SK-N-SH (cell line): ENCODE data around the gene IFIT5. TPM values are rescaled to one million over a fixed set of nuclear protein-coding genes. Genes with fewer than 3 reads are reported as not detected.

ENCODE experiments used
- CTCF ChIA-PET: fragments of 300-600, 350-600 bp; formaldehyde crosslinking; extraction: SDS; loops from one replicate; lab custom pipeline; 2021; lab: Yijun Ruan, JAX
- POLR2A ChIA-PET: fragments of 350-600 bp; sonication (Branson Sonifier 250); formaldehyde crosslinking; extraction: SDS; loops from one replicate; lab custom pipeline; 2020; ENCODE audit warnings: antibody characterized with exemption, inconsistent platforms; lab: Yijun Ruan, JAX
- DNase-seq: peaks from one replicate; pipeline ENCODE4 v3.0.0; 2012
- H2AFZ ChIP-seq: fragments of 200-600 bp; sonication (generic); 2 replicates; pipeline ENCODE4 v1.8.1; 2016; ENCODE audit warnings: antibody characterized with exemption, mild to moderate bottlenecking, low read depth
- H3F3A ChIP-seq: fragments of 200-600 bp; sonication (generic); replicated peaks from 2 replicates; pipeline ENCODE3; 2016; ENCODE audit warnings: antibody characterized with exemption, mild to moderate bottlenecking; ENCODE audit not compliant: insufficient read depth
- H3K27ac ChIP-seq, 2 experiments: fragments of 200-500 bp in 1 of 2; fragments of 200-600 bp in 1 of 2; sonication (Bioruptor generic) in 1 of 2; sonication (generic), shearing (Covaris generic) in 1 of 2; 2 replicates each; pipeline versions ENCODE4 v1.5.1 to v1.6.1; 2014 to 2016; ENCODE audit warnings: low read depth in 2 of 2, inconsistent platforms in 1 of 2, low read length in 1 of 2, mild to moderate bottlenecking in 1 of 2, mixed read lengths in 1 of 2
- H3K27me3 ChIP-seq: fragments of 200-600 bp; sonication (generic), shearing (Covaris generic); 2 replicates; pipeline ENCODE4 v1.6.1; 2016; ENCODE audit warnings: mixed run types; ENCODE audit not compliant: insufficient read depth
- H3K36me3 ChIP-seq, 2 experiments: fragments of 200-500 bp in 1 of 2; fragments of 200-600 bp in 1 of 2; sonication (Bioruptor generic) in 1 of 2; sonication (generic) in 1 of 2; replicated peaks in 1 of 2; 2 replicates each; pipeline versions ENCODE3 to v1.5.1; 2014 to 2016; ENCODE audit warnings: low read length in 1 of 2, mild to moderate bottlenecking in 1 of 2; ENCODE audit not compliant: insufficient read depth in 2 of 2, control insufficient read depth in 1 of 2
- H3K4me1 ChIP-seq, 2 experiments: fragments of 200-500 bp in 1 of 2; fragments of 200-600 bp in 1 of 2; sonication (Bioruptor generic) in 1 of 2; sonication (generic), shearing (Covaris generic) in 1 of 2; 2 replicates each; pipeline versions ENCODE4 v1.5.1 to v1.6.1; 2014 to 2016; ENCODE audit warnings: low read depth in 1 of 2, low read length in 1 of 2, mixed run types in 1 of 2; ENCODE audit not compliant: insufficient read depth in 2 of 2, control insufficient read depth in 1 of 2
- H3K4me2 ChIP-seq: fragments of 200-600 bp; sonication (generic), shearing (Covaris generic); 2 replicates; pipeline ENCODE4 v1.6.1; 2017; ENCODE audit warnings: mixed run types
- H3K4me3 ChIP-seq, 2 experiments: fragments of 200-500 bp in 1 of 2; fragments of 200-600 bp in 1 of 2; sonication (Bioruptor generic) in 1 of 2; sonication (generic), shearing (Covaris generic) in 1 of 2; 2 replicates each; pipeline versions ENCODE4 v1.5.1 to v1.8.1; 2014 to 2016; ENCODE audit warnings: low read depth in 2 of 2, inconsistent platforms in 1 of 2, low read length in 1 of 2, mild to moderate bottlenecking in 1 of 2, mixed read lengths in 1 of 2, moderate library complexity in 1 of 2
- H3K79me2 ChIP-seq: fragments of 200-600 bp; sonication (generic); 2 replicates; pipeline ENCODE4 v1.8.1; 2017; ENCODE audit warnings: mild to moderate bottlenecking; ENCODE audit not compliant: insufficient read depth
- H3K9ac ChIP-seq: fragments of 200-600 bp; sonication (generic); 2 replicates; pipeline ENCODE4 v1.6.1; 2017; ENCODE audit warnings: mixed run types
- H3K9me2 ChIP-seq: fragments of 200-600 bp; sonication (generic); 2 replicates; pipeline ENCODE4 v1.6.1; 2017; ENCODE audit warnings: mixed run types
- H3K9me3 ChIP-seq: fragments of 200-600 bp; sonication (generic); 2 replicates; pipeline ENCODE4 v1.6.1; 2017; ENCODE audit warnings: mixed run types, mild to moderate bottlenecking, moderate library complexity
- H4K20me1 ChIP-seq: fragments of 200-600 bp; sonication (generic); 2 replicates; pipeline ENCODE4 v1.6.1; 2017; ENCODE audit warnings: mild to moderate bottlenecking, mixed run types; ENCODE audit not compliant: insufficient read depth
- FOXJ3 ChIP-seq: sonication (generic); formaldehyde crosslinking; IDR thresholded peaks from 2 replicates; pipeline ENCODE4 v1.5.1; 2020; ENCODE audit warnings: mild to moderate bottlenecking, missing genetic modification reagents
- GATA2 ChIP-seq: sonication (generic); formaldehyde crosslinking; IDR thresholded peaks from 2 replicates; pipeline ENCODE4 v1.5.0; 2020; ENCODE audit warnings: mild to moderate bottlenecking, missing genetic modification reagents
- IRF3 ChIP-seq: fragments of 150-350 bp; IDR thresholded peaks from 2 replicates; pipeline ENCODE4 v1.6.1; 2016; ENCODE audit warnings: mild to moderate bottlenecking, low read depth, low read length
- MEF2A ChIP-seq: IDR thresholded peaks from 2 replicates; pipeline ENCODE4 v1.4.0; 2012; ENCODE audit warnings: low read depth, borderline replicate concordance
- MXI1 ChIP-seq: IDR thresholded peaks from 2 replicates; pipeline ENCODE4 v1.6.1; 2012; ENCODE audit warnings: mild to moderate bottlenecking, low read depth, low read length, improper control_type of control experiment
- RAD21 ChIP-seq: IDR thresholded peaks from 2 replicates; pipeline ENCODE4 v1.6.1; 2012; ENCODE audit warnings: mild to moderate bottlenecking, low read length
- SMC3 ChIP-seq: IDR thresholded peaks from 2 replicates; pipeline ENCODE4 v1.6.1; 2012; ENCODE audit warnings: low read depth, low read length, improper control_type of control experiment
- TAF1 ChIP-seq: IDR thresholded peaks from 2 replicates; pipeline ENCODE4 v1.6.1; 2012; ENCODE audit warnings: low read depth, mild to moderate bottlenecking, low read length, moderate library complexity, borderline replicate concordance
- TCF12 ChIP-seq: IDR thresholded peaks from 2 replicates; pipeline ENCODE4 v1.4.0; 2012
- YY1 ChIP-seq: IDR thresholded peaks from 2 replicates; pipeline ENCODE4 v1.4.0; 2012; ENCODE audit warnings: low read depth, mild to moderate bottlenecking
- WGBS: methylation state at CpG from one replicate; pipeline ENCODE4 v1.1.6; 2017; ENCODE audit warnings: low lambda C conversion rate; 5-methylcytosine and 5-hydroxymethylcytosine counted together
- polyA plus RNA-seq, 3 experiments: library from polyadenylated mRNA; depleted of rRNA; stranded (reverse); fragments of >200 nt; gene quantifications; 2 replicates each; pipeline ENCODE4 v1.2.3, GENCODE V29; 2012

Gene IFIT5
- polyA plus RNA-seq, 1 of the 3 experiments (the other 2 are of a cell fraction), result 2.7 TPM

- H3K79me2 ChIP-seq, result no peaks in the 10 kb centered on the region
- no peaks in the 10 kb centered on the region for H4K20me1 ChIP-seq
- no peaks in the 10 kb centered on the region for H3F3A ChIP-seq
- no peaks in the 10 kb centered on the region for H3K36me3 ChIP-seq
- no peak overlapping the region for H3K4me3 ChIP-seq
- H3K9me3 ChIP-seq, result no peaks in the 10 kb centered on the region
- H3K9ac ChIP-seq, result no peak overlapping the region
- H3K4me2 ChIP-seq, result no peak overlapping the region
- H3K27ac ChIP-seq, result no peak overlapping the region
- H3K9me2 ChIP-seq, result no peaks in the 10 kb centered on the region
- H3K4me1 ChIP-seq, result peaks cover 4 to 6% of the 10 kb centered on the region in 2 experiments; a peak in 1 of 4 replicates
- no peaks in the 10 kb centered on the region for H3K27me3 ChIP-seq
- no peak overlapping the region for H2AFZ ChIP-seq
- CTCF ChIA-PET, result interaction anchor here (2.2 to 3.6 kb wide), 3 partner anchors 8 to 84 kb away, joined by 7 to 13 read pairs (median 12); no protein-coding TSS in a partner anchor
- POLR2A ChIA-PET, result no interaction called here
- TF ChIP-seq RAD21 (no peak), GATA2 (no peak), TCF12 (no peak), TAF1 (no peak), FOXJ3 (CRISPR knock-in tag) (no peak), MEF2A (no peak), MXI1 (no peak)
- DNase-seq, result no peak
- 91% methylated on average over 4 of the region's 4 CpGs for WGBS
These were observed 46.8 kb upstream of the IFIT5 start for GRCh38 chr10:89367529-89367928.

GRCh38 chr10:89368129-89368528 is 46.2 kb upstream of the IFIT5 start:
- H3K27me3 ChIP-seq, result no peaks in the 10 kb centered on the region
- H3K4me3 ChIP-seq, result no peak overlapping the region

More at GRCh38 chr10:89368129-89368528, 46.2 kb upstream of the IFIT5 start:
- no peak overlapping the region for H2AFZ ChIP-seq
- CTCF ChIA-PET, result interaction anchor here (1.1 to 3.6 kb wide), 13 partner anchors 9 to 154 kb away, joined by 3 to 17 read pairs (median 8); partner anchors contain the start of gene IFIT1B
- H3K9ac ChIP-seq, result no peak overlapping the region
- TF ChIP-seq YY1 (no peak), IRF3 (no peak), SMC3 (no peak)
- TF ChIP-seq, all 33 proteins: peak for 0
- Histone ChIP-seq H3K27ac (no peak overlapping the region), H3K9me3 (no peaks in the 10 kb centered on the region), H3F3A (no peaks in the 10 kb centered on the region), H3K36me3 (no peaks in the 10 kb centered on the region), H3K9me2 (no peaks in the 10 kb centered on the region), H3K4me1 (peaks cover 3 to 4% of the 10 kb centered on the region in 2 experiments; a peak in 1 of 4 replicates), H4K20me1 (no peaks in the 10 kb centered on the region), H3K4me2 (no peak overlapping the region), H3K79me2 (no peaks in the 10 kb centered on the region)
- DNase-seq, result no peak
- POLR2A ChIA-PET, result no interaction called here
- 67% methylated on average over 1 of the region's 1 CpG for WGBS
